GM19397 (cell line): ENCODE measurements around the gene PKD1L1.

Experiments used
- ATAC-seq: cut with Tn5 transposase; IDR thresholded peaks from one replicate; pipeline ENCODE4 v1.9.1; 2021; ENCODE audit warnings: mild to moderate bottlenecking, moderate library complexity; ENCODE audit not compliant: unreplicated experiment

The PKD1L1 gene

DNA sequence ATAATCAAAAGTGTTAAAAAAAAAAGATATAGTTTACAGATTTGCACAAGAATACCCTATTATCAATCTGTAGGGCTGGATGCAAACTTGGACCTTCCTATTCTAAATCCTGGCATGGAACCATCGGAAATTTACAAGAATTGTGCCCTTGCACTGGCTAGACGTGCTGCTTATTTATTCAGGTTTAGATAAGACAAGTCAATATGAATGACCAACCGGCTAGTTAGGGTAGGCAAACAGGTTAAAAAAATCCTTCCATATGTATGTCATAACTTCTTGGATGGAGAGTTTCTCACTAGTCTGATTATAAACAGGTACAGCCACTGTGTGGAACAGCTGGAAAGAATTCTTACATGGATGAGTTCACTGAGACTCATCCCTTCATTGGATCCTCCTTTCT is 41.4 kb downstream of the PKD1L1 start:
- ATAC-seq = no peak

DNA sequence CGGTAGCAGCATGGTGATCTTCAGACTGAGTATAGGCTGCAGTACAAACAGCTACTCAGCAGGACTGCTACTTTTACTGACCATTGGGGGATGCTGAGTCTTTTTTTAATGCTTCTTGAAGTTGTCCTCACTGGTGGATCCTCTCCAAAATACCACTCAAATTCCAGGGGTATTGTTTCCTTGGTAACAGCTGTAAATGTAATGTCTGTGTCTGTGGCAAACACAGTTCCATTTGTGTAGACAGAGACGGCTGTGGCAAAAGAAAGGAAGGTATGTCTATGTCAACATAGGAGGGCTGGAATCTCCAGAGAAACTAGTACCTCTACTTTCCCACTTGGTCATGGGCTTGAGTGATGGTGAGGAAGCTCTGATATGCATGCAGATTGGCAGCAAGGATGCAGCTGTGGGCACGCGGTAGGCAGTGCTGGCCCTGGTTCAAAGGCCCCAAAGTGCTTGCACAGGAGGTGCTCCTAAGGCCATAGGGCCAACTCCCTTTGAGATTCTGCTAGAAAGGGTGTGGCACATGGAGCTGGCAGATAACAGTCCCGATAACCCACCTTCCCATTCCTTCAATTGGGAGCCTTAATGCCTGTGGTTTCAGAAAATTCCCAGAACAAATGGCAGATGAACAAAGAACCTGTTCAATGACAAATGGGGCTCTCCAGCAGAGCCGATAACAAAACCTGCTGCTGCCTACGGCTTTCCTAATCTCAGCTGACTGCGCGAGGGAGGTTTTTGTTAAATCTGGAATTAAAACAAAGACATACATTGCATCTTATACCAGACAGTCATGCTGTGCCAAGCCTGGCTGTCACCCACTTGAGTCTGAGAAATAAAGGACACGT is 43.0 kb downstream of the PKD1L1 start:
- no peak for ATAC-seq

DNA sequence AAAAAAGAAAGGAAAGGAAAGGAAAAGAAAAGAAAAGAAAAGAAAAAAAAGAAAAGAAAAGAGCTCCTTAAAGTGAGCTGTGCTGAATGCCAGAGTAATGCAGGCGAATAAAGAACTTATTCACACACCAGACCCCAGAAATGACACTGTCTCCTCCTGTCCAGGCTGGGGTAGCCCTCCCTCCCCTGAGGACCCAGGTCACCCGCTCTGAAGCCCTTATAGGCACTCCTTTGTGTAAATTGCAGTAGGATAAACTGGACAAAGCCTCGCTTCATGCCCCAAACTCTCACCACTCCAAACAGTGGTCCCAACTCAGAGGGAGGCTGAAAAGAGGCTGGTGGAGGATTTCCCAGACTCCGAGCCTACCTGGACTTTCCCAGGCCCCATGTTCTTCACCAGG is 46.3 kb downstream of the PKD1L1 start:
- no peak for ATAC-seq

DNA sequence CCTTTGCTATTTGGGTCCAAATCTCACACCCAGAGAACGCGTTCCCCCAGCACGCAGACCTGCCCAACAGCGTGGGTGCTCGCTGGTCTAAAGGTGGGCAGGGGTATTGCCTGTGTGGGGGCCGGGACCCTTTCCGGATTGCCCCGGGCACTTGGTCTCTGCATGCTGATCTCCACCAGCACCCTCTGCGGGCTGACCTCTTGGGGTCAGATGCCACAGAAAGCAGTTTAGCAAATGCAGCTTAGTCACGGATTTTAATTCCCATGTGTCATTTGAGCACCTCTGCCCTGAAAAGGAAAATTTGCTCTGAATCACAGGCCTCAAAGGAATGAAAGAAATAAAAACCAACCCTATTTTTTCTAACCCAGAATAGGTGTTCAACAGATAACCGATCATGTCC is 46.7 kb downstream of the PKD1L1 start:
- ATAC-seq = no peak

DNA sequence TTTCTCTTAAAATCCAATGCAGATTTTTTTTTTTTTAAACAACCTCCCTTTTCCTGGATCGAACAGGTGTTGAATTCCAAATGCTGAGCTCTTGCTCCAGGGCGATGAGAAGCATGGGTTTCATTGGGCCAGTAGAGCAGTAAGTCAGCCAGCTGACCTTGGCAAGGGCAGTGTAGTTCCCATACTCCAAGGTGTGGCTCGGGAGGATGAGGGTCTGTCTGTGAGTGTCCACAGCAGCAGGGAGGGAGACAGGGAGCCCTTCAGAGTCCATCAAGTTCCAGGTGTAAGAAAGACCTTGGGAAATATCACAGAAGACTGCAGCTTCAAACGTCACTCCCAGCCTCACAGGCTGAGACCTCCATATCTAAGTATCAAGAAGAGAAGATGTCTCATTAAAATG is 50.4 kb downstream of the PKD1L1 start:
- no peak for ATAC-seq

DNA sequence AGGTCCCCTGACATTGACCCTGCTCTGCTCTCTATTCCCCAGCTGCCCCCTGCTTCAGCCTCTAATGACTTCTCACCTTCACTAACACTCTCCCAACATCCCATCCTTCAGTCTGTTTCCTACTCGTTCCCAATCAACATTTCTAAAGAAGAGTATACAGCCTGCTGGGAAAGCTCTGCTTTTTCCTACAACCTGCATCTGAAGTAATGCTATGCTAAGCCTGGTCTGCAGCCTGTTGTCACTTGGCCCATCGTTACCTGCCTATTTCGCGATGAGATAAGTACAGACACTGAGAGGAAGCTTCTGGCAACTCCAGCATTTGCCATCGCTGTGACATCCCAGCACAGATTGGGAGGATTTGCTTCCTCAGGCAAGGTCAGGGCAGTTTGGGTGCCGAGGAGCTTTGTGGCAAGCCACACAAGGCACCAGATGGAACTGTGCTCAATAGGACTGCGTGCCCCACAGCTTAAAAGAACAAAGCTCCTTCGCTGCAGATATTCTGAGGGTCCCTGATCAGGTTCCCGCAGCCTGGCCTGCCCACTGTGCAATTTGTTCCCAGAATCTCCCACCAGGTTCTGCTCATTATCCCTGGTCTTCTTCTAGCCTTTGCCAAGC is 51.4 kb downstream of the PKD1L1 start:
- ATAC-seq = no peak

DNA sequence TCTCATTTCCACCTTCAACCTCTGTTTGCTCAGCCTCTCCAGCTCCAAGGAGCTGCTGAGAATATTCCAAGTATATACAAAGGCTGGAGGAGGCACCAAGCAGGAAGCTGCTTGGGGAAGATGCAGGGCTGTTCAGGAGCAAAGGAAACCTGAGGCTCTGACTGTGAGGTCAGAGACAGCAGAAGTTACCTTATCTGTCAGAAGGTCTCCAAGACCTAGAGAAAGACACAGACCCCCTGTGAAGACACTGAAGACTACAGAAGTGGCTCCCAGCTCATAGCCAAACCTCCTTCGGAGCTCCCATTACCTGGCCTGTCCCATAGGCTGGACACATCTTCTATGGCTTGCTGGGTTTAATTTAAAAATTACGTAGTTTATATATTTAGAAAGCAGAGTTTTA is 53.2 kb downstream of the PKD1L1 start:
- ATAC-seq = no peak

DNA sequence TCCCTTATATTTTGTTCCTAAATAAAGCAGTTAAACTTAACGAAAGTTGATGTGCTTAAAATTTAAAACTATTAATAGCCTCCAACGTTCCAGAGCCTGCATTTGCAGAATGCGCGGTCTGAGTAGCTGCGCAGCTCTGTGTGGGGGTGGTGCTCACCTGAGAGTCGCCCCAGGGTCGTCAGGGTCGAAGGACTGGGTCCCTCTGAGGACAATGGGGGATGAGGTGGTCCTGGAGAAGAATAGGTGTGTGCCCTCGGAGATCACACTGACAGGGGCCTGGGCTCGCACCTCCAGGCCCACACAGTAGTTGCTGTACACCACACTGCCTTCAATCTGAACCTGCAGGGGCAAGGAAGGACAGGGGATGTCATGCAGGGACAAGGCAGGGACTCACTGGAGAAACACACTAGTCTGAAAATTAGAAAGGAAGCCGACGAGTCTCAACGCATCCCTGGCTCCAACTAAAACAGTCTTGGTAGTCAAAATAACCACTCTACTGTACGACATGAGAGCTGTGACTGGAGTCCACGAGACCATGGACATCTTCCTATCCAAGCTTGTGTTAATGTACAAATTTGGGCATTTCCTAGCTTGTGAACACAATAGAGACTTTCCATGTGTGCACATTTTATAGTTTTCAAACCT is 54.4 kb downstream of the PKD1L1 start:
- no peak for ATAC-seq

DNA sequence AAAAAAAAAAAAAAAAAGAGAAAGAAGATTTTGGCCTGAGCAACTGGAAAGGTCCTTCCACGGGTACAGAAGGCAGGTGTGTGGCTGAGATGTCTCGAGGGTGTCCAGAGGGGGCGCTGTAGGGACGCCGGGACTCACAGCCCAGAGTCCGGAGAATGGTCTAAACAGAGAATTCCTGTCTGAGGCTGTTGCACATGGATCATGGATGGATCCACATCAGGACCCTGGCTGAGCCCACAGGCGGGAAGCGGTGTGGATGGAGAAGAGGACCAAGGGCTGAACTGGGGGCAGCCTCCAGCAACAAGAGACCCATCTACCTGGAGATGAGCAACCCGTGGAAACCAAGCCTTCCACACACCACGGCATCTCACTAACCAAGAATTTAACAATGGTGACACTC is 55.0 kb downstream of the PKD1L1 start:
- ATAC-seq = no peak

DNA sequence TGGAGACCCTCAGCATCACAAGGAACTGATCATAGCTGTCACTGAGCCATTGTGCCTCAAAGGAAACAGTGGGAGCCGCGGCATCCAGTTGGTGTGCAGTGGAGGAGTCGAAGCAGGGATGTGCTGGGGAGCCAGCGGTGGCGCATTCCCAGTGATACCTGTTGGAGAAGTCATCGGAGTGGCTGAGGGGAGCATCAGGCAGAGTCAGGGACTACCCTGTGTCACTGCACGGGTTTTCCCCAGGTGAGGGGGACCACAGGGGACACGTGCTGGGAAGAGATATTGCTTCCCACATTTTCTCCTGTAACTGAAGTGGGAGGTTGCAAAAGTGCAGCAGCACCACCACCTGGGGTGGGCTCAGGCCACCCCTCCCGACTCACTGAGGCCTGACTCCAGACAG is 57.7 kb downstream of the PKD1L1 start:
- ATAC-seq = no peak

DNA sequence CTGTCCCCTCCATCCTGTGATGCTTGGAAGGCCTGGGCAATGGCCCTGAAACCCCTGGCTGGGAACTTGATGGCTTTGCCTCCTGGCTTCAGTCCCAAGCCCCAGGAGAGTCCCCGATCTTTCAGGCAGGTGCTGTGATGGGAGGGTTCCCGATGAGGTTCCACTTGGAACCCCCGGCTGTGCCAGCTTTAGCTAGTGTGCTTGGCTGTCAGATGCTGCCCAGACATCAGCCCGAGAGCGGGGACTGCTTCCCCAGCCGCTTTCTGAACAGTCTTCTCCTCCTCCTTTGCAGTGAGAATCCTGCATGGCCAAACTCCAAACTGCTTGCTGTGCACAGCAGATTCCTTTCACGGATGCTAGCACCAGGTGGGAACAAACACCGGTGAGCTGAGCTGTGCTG is 58.1 kb downstream of the PKD1L1 start:
- no peak for ATAC-seq

DNA sequence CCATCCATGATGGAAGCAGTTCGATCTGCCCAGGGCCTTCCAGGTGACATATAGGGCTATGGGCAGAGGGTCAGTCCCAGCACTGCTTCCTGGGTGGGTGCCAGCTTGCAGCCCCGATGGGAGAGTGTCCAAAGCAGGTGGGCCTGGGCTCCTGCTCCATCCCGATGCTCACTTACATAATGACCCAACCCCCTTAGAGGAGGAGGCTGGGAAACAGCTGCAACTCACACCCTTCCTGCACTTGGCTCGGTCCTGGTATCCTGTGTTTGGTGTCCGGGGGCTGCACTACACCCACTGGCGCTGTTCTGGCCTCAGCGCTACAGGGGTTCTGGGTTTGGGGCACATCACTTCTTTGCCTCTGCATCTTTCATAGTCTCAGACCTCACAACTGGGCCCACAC is 58.5 kb downstream of the PKD1L1 start:
- no peak for ATAC-seq

DNA sequence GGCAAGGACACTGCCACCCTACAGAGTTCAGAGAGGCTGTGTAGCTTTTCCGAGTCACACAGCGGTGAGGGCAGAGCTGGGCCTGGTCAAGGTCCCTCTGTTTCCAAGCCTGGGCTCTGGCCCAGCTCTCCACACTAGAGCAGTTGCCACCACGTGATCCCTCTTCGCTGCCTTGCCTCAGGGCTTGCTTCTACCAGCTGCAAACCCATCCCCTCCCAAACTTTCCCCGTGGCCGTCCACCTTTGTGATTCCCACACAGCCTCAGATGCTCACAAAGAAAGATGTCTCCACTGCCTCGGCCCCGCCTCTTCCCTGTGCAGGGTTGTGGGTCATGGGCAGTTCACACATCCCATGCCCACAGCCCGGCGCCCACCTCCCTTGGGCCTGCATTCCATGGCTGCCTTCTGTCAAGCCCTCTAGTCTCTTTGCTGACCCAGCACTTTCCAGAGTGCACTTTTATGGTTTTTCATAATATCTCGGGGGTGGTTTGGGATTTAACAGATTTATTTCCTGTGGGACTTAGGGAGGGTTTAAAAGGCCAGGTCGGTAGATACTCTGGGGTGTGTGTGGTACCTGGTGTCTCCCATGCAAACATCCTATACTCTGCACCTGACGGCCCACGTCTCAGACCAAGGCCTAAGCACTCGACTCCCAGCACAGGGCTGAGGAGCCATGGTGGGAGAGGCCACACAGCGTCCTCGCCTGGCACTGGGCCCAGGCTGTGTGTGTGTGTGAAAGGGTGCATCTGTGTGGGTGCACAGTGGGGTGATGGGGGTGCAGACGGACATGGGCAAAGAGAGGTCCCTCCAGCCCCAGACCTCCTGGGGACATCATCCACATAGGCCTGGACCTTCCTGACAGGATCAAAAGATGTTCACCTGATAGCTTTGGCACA is 59.6 kb downstream of the PKD1L1 start:
- no peak for ATAC-seq

DNA sequence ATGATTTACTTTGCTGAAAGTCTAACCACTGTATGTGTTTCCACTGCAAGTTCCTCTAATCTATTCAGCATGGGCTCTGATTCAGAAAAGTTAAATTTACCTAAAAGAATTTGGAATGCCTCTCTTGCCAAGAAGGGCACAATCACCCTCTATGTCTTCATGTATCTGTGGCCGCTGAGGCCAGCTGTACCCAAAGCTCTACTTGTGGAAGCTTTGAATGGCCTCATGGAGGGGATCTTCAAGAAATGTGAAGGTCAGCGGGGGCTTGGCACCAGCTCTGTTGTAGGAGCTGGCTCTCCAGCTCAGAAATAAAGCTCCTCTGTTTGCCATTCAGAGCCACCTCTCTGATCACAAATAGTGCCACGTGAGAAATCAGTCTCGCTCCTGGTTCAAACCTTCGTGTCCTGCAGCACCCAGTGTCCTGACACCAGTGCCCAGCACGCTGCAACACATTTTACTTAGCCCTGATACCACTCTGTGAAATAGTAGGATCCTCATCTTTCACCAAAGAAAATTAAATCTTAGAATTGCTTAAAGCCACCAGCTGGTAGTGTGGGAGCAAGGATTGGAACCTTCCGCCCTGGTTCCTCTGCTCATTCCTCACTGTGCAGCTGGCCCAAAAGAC is 61.1 kb downstream of the PKD1L1 start:
- no peak for ATAC-seq

DNA sequence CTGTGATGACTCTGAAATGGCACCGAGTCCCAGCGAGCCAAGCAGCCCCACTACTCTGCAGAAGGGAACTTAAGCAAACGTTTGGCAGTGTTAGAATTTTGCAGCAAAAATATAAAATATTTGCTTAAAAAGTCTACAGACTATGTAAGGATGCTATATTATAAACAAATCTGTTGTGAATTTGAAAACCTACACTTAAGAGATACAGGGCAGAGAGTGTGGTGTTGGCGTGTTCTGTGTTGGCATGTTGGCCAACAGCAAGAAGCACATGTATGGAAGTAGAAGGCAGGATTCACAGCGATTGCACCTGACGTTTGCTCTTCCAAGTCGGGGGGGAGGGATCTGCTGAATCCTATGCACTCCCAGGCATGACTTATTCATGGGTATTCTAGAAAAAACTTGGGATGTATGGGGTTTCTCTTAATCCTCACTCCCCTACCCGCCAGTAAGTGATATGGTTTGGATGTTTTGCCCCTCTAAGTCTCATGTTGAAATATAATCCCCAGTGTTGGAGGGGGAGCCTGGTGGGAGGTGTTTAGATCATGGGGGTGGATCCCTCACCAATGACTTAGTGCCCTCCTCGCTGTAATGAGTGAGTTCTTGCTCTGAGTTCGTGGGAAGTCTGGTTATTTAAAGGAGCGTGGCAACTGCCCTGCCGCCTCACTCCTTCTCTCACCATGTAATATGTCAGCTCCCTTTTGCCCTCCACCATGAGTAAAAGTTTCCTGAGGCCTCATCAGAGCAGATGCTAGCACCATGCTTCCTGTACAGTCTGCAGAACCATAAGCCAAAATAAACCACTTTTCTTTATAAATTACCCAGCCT is 62.1 kb downstream of the PKD1L1 start:
- ATAC-seq = no peak

DNA sequence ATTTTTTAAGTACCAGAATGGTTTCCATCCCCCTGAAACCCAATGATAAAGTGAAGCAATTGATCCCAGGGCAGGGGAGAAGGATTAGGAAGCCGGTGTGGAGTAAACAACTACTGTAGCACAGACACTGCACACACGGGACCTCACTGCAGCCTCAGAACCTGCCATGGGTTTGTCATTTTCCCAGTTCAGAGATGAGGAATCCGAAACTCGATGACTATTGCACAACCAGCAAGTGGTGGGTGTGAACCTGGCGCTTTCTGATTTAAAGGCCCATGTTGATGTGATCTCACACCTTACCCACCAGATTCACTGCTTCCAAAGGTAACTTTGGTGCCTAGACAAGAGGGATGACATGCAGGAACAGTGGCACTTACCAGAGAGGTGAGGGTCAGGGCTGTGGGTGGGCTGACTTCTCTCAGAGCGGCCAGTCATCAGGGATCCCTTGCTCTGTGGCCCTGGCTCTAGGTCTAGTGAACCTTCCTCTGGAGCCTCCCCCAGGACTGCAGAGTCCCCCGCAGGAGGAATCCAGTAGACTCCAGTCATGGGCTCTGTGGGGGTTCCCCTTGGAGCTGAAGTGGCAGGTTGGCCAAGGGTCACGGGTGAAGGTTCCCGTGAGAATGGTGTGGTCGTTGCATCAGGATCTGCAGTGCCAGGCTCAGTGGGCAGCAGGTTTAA is 62.8 kb downstream of the PKD1L1 start:
- ATAC-seq = no peak

DNA sequence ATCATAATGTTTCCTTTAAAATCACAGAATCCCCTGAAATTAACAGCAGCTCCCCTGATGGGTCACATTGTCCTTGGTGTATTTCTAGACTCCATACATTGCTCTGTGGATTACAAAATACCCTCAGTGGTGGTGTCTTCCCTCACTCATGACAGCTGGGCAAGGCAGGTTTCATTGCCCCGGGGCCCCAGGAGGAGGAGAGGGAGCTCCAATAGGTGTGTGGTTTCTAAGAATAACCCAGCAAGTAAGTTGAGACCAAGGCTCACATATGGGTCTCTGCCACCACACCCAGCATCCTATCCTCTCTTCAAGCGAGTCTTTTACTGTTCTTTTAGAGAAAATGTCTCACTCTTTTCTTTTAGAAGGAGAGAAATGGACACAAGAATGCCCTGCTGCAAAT is 63.6 kb downstream of the PKD1L1 start:
- no peak for ATAC-seq

DNA sequence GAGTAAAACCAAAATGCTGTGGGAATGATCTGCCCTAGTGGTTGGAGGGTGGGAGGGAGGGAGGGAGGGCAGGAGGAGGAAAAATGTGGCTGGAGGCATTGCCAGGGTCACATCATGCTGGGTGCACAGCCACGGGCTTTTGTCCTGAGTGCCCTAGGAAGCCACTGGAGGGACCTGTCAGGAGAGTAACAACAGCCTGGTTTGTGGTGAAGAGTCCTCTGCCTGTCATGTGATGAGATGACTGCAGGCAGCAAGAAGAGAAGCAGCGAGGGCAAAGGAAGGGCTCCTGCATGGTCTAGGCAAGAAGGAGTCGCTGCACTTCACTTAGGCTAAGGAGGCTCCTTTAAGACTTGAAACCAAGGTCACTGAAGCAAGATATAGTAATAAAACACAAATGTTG is 65.6 kb downstream of the PKD1L1 start:
- ATAC-seq = no peak

DNA sequence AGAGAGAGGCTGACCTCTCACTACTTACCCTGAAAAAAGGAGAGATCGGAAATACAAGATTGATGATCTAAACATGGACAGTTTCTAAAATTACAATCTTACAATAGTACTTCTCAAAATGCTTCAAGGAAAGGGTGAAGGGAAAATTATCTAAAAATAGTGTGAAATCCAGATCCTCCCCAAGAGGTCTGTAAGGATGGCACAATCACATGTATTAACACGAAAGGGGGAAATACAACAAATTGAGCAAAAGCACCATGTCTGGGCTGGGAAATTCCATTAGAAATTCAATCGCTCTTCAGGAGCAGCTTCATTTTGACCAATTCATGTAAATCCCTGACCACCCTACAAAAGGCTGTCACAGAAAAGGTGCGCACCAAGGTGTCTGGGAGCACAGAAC is 67.0 kb downstream of the PKD1L1 start:
- no peak for ATAC-seq
